Astrocyte (in vitro differentiated cells and primary cell): Measurements from ENCODE around the gene RSF1. TPM values are rescaled to one million over a fixed set of nuclear protein-coding genes. Genes with fewer than 3 reads are reported as not detected.

Experiments used
- DNase-seq: peaks from one replicate; pipeline ENCODE4 v3.0.0-alpha.2; 2010; ENCODE audit warnings: low read depth
- FAIRE-seq: peaks from 2 replicates; lab custom pipeline; 2011; peaks lifted over from hg19 to GRCh38; lab: Jason Lieb, UNC
- H2AFZ ChIP-seq: 2 replicates; pipeline ENCODE4 v1.6.0; 2012; ENCODE audit warnings: low read depth, low read length, inconsistent platforms
- H3K27ac ChIP-seq: 2 replicates; pipeline ENCODE4 v1.5.1; 2011; ENCODE audit warnings: low read depth, low read length, inconsistent platforms
- H3K27me3 ChIP-seq: 2 replicates; pipeline ENCODE4 v1.6.0; 2011; ENCODE audit warnings: low read length, inconsistent platforms; ENCODE audit not compliant: insufficient read depth
- H3K36me3 ChIP-seq: 2 replicates; pipeline ENCODE4 v1.5.1; 2011; ENCODE audit warnings: low read length, inconsistent platforms; ENCODE audit not compliant: insufficient read depth
- H3K4me1 ChIP-seq: 2 replicates; pipeline ENCODE4 v1.5.1; 2011; ENCODE audit warnings: low read length, inconsistent platforms; ENCODE audit not compliant: insufficient read depth
- H3K4me2 ChIP-seq: 2 replicates; pipeline ENCODE4 v1.6.0; 2012; ENCODE audit warnings: low read length, inconsistent platforms
- H3K4me3 ChIP-seq: 2 replicates; pipeline ENCODE4 v1.5.1; 2011; ENCODE audit warnings: low read depth, mild to moderate bottlenecking, low read length, inconsistent platforms; ENCODE audit not compliant: insufficient read depth
- H3K79me2 ChIP-seq: 2 replicates; pipeline ENCODE4 v1.6.0; 2012; ENCODE audit warnings: mild to moderate bottlenecking, low read length, inconsistent platforms; ENCODE audit not compliant: insufficient read depth
- H3K9ac ChIP-seq: 2 replicates; pipeline ENCODE4 v1.6.0; 2012; ENCODE audit warnings: mild to moderate bottlenecking, low read length, inconsistent platforms
- H3K9me3 ChIP-seq: 2 replicates; pipeline ENCODE4 v1.5.1; 2012; ENCODE audit warnings: low read depth, mild to moderate bottlenecking, low read length, inconsistent platforms; ENCODE audit not compliant: insufficient read depth
- H4K20me1 ChIP-seq: 2 replicates; pipeline ENCODE4 v1.6.0; 2012; ENCODE audit warnings: low read length, inconsistent platforms; ENCODE audit not compliant: insufficient read depth
- H3K27ac Mint-ChIP-seq: one replicate; pipeline ENCODE4 v1.8.0; 2021; ENCODE audit warnings: mild to moderate bottlenecking, mixed read lengths; ENCODE audit not compliant: unreplicated experiment
- H3K27me3 Mint-ChIP-seq: one replicate; pipeline ENCODE4 v1.8.0; 2021; ENCODE audit warnings: low read depth, mixed read lengths; ENCODE audit not compliant: unreplicated experiment
- H3K36me3 Mint-ChIP-seq: one replicate; pipeline ENCODE4 v1.8.0; 2021; ENCODE audit warnings: low read depth, mixed read lengths; ENCODE audit not compliant: unreplicated experiment
- H3K4me1 Mint-ChIP-seq: one replicate; pipeline ENCODE4 v1.8.0; 2021; ENCODE audit warnings: low read depth, mixed read lengths; ENCODE audit not compliant: unreplicated experiment
- H3K4me3 Mint-ChIP-seq: one replicate; pipeline ENCODE4 v1.8.0; 2021; ENCODE audit warnings: mild to moderate bottlenecking, moderate library complexity, mixed read lengths; ENCODE audit not compliant: unreplicated experiment
- H3K9me3 Mint-ChIP-seq: one replicate; pipeline ENCODE4 v1.8.0; 2021; ENCODE audit warnings: mild to moderate bottlenecking, mixed read lengths; ENCODE audit not compliant: unreplicated experiment
- EZH2 ChIP-seq: IDR thresholded peaks from 2 replicates; pipeline ENCODE4 v1.6.1; 2012; ENCODE audit warnings: mild to moderate bottlenecking, low read length, inconsistent platforms; ENCODE audit not compliant: insufficient read depth
- total RNA-seq: library from RNA; stranded (reverse); gene quantifications from 2 replicates; pipeline ENCODE4 v1.2.1, GENCODE V29; 2021
- TF ChIP-seq, protein P1 (sequence below): IDR thresholded peaks from 2 replicates; pipeline ENCODE4 v1.5.1; 2011; ENCODE audit warnings: low read depth, mild to moderate bottlenecking, inconsistent platforms, low read length, moderate library complexity; ENCODE audit not compliant: insufficient read depth

RSF1 gene
- total RNA-seq, 1 donor from 2014 or later, result 84.0 TPM

DNA sequence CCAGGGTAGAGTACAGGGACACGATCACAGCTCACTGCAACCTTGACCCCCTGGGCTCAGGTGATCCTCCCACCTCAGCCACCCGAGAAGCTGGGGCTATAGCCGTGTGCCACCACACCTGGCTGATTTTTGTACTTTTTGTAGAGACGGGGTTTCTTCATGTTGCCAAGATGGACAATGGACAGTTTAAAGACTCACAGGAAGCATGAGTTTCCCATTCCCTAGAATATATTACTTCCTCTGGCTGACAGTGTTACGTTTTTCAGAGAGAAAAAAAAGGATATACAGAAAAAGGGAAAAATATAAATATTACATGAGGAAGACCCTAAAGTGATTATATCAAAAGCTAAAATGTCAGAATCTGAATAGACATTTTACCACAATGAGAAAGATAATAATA, 72.3 kb downstream of the RSF1 start:
- Histone ChIP-seq H3K4me1 (no peaks in the 10 kb centered on the region), H3K9ac (no peak overlapping the region), H4K20me1 (peaks cover 48% of the 10 kb centered on the region), H3K27ac (no peak overlapping the region), H3K27me3 (no peaks in the 10 kb centered on the region), H3K4me2 (no peak overlapping the region), H3K4me3 (no peak overlapping the region), H3K79me2 (peaks cover 50% of the 10 kb centered on the region), H3K9me3 (no peaks in the 10 kb centered on the region), H3K36me3 (no peaks in the 10 kb centered on the region), H2AFZ (no peak overlapping the region)
- Mint-ChIP-seq H3K36me3 (peaks cover 7% of the 10 kb centered on the region), H3K4me1 (peaks cover 18% of the 10 kb centered on the region), H3K4me3 (no peak overlapping the region), H3K9me3 (no peaks in the 10 kb centered on the region), H3K27me3 (no peaks in the 10 kb centered on the region), H3K27ac (no peak overlapping the region)
- TF ChIP-seq, protein P1, sequence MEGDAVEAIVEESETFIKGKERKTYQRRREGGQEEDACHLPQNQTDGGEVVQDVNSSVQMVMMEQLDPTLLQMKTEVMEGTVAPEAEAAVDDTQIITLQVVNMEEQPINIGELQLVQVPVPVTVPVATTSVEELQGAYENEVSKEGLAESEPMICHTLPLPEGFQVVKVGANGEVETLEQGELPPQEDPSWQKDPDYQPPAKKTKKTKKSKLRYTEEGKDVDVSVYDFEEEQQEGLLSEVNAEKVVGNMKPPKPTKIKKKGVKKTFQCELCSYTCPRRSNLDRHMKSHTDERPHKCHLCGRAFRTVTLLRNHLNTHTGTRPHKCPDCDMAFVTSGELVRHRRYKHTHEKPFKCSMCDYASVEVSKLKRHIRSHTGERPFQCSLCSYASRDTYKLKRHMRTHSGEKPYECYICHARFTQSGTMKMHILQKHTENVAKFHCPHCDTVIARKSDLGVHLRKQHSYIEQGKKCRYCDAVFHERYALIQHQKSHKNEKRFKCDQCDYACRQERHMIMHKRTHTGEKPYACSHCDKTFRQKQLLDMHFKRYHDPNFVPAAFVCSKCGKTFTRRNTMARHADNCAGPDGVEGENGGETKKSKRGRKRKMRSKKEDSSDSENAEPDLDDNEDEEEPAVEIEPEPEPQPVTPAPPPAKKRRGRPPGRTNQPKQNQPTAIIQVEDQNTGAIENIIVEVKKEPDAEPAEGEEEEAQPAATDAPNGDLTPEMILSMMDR, result no peak
- TF ChIP-seq EZH2, result no peak
- no peak for FAIRE-seq
- DNase-seq, result no peak

DNA sequence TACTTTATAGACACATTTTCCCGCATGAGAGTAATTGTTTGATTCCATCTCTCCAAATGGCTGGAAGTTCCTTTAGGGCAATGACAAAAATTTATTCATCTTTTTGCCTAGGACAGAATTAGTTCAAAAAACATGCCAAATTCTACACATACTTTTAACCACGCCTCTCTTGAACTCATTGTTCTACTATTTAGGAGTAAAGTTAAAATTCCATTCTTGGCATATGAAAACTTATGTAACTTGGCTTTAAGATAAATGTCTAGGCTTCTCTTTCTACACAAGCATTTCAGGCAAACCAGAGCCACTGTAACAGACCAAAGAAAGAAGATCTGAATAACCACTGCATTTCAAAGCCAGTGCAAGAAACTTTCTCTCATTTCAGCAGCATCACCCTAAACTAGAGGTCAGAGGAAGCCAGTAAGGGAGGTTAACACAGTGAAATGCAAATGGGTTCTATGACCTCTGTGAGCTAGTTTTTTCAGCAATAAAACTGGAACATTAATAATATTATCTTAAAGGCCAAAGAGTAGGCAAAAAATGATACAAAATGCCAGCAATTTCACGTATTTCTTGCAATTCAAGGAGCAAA, 73.0 kb downstream of the RSF1 start:
- Histone ChIP-seq H3K36me3 (no peaks in the 10 kb centered on the region), H3K4me2 (no peak overlapping the region), H3K79me2 (peaks cover 47% of the 10 kb centered on the region), H3K9me3 (no peaks in the 10 kb centered on the region), H3K9ac (no peak overlapping the region), H3K4me3 (no peak overlapping the region), H4K20me1 (peaks cover 43% of the 10 kb centered on the region), H3K27ac (no peak overlapping the region), H3K4me1 (no peaks in the 10 kb centered on the region), H3K27me3 (no peaks in the 10 kb centered on the region), H2AFZ (no peak overlapping the region)
- Mint-ChIP-seq H3K27me3 (no peaks in the 10 kb centered on the region), H3K27ac (peak overlapping the region; percentile 44), H3K36me3 (peaks cover 7% of the 10 kb centered on the region), H3K4me1 (peaks cover 14% of the 10 kb centered on the region), H3K9me3 (no peaks in the 10 kb centered on the region), H3K4me3 (no peak overlapping the region)
- peak; percentile 65 for DNase-seq
- FAIRE-seq, result peak; percentile 41
- no peak for TF ChIP-seq EZH2
- TF ChIP-seq, protein P1, result no peak

DNA sequence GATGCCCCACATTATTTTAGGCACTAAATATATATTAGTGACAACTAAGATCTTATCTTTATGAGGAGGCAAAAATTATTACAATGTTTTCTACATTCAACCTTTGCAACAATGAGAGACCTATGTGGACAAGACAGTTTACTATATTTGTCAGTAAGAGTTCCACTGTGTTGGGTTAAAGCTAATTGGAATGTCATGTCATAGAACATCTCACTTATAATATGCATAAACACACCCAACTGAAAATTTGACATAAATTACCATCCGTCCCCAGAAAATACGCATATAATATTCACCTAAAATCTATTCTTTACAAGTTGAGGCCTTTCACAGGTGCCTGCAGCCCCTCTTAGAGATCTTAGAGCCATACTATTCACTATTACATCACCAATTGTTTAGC, 84.0 kb downstream of the RSF1 start:
- H3K27ac Mint-ChIP-seq, result no peak overlapping the region
- H3K4me3 Mint-ChIP-seq, result no peak overlapping the region
- H3K9me3 ChIP-seq, result no peaks in the 10 kb centered on the region
- H3K27me3 Mint-ChIP-seq, result no peaks in the 10 kb centered on the region
- peaks cover 3% of the 10 kb centered on the region for H3K36me3 ChIP-seq
- H3K36me3 Mint-ChIP-seq, result peaks cover 27% of the 10 kb centered on the region
- no peak overlapping the region for H3K4me2 ChIP-seq
- H3K4me1 Mint-ChIP-seq, result no peaks in the 10 kb centered on the region
- DNase-seq, result no peak
- H3K9me3 Mint-ChIP-seq, result peaks cover 5% of the 10 kb centered on the region
- no peaks in the 10 kb centered on the region for H3K4me1 ChIP-seq
- H3K27ac ChIP-seq, result no peak overlapping the region
- H3K27me3 ChIP-seq, result no peaks in the 10 kb centered on the region
- no peak for FAIRE-seq
- peaks cover 12% of the 10 kb centered on the region for H4K20me1 ChIP-seq
- no peak for TF ChIP-seq EZH2
- TF ChIP-seq, protein P1, result no peak
- no peak overlapping the region for H2AFZ ChIP-seq
- no peaks in the 10 kb centered on the region for H3K79me2 ChIP-seq
- no peak overlapping the region for H3K4me3 ChIP-seq
- H3K9ac ChIP-seq, result no peak overlapping the region
